Measurements from ENCODE around the gene AKAP9. TPM values are rescaled to one million over a fixed set of nuclear protein-coding genes. Genes with fewer than 3 reads are reported as not detected.
"Not testable (repeated sequence)": the region's sequence is repeated elsewhere in the genome, so short reads cannot be mapped to it uniquely, and the experiment has no call there.

Gene AKAP9
- total and polyA plus RNA-seq, 2 experiments from 2014 or later, result 80.5 to 85.8 TPM

- Histone ChIP-seq H2AFZ (no peak overlapping the region), H3K27me3 (no peaks in the 10 kb centered on the region), H3K4me1 (ENCODE audit: insufficient read depth) (no peaks in the 10 kb centered on the region), H3K27ac (no peak overlapping the region), H3K79me2 (peaks cover 100% of the 10 kb centered on the region), H3K4me2 (no peak overlapping the region), H3K4me3 (no peak overlapping the region), H3K9me3 (ENCODE audit: low read depth) (no peaks in the 10 kb centered on the region), H3K36me3 (replicated peaks; ENCODE audit: insufficient read depth, low read depth) (no peaks in the 10 kb centered on the region), H4K20me1 (ENCODE audit: insufficient read depth, poor library complexity, severe bottlenecking) (peaks cover 47% of the 10 kb centered on the region), H3K9me2 (replicated peaks; ENCODE audit: insufficient read depth) (no peaks in the 10 kb centered on the region)
- TF ChIP-seq EZH2phosphoT487 (IDR thresholded peaks at IDR 0.05; ENCODE audit: low read depth, severe bottlenecking, unreplicated experiment), result no peak
- TF ChIP-seq EZH2 (IDR thresholded peaks at IDR 0.05; ENCODE audit: borderline replicate concordance), result no peak
- peak; percentile 27 for TF ChIP-seq CTCF (IDR thresholded peaks at IDR 0.05; ENCODE audit: poor library complexity)
- WGBS (ENCODE audit: low lambda C conversion rate, missing lambda C conversion rate), result 91% methylated on average over 3 of the region's 3 CpGs
- no peak for DNase-seq (ENCODE audit: low spot score)
Measured at GRCh38 chr7:91953618-91954017, 13.0 kb downstream of the AKAP9 start.

GRCh38 chr7:91956464-91956863 lies 15.8 kb downstream of the AKAP9 start:
- not testable (repeated sequence) for H3K9me3 ChIP-seq (ENCODE audit: low read depth); H3K4me2 ChIP-seq; H3K4me1 ChIP-seq (ENCODE audit: insufficient read depth); H3K27me3 ChIP-seq; H3K9me2 ChIP-seq (replicated peaks; ENCODE audit: insufficient read depth); H3K4me3 ChIP-seq; H3K27ac ChIP-seq; H2AFZ ChIP-seq; DNase-seq (ENCODE audit: low spot score); H3K36me3 ChIP-seq (replicated peaks; ENCODE audit: insufficient read depth, low read depth)
- 92% methylated on average over 2 of the region's 2 CpGs for WGBS (ENCODE audit: low lambda C conversion rate, missing lambda C conversion rate)
- peaks cover 41% of the 10 kb centered on the region for H4K20me1 ChIP-seq (ENCODE audit: insufficient read depth, poor library complexity, severe bottlenecking)
- H3K79me2 ChIP-seq, result peaks cover 100% of the 10 kb centered on the region

GRCh38 chr7:91957232-91957631 lies 16.6 kb downstream of the AKAP9 start:
- Histone ChIP-seq H3K36me3 (replicated peaks; ENCODE audit: insufficient read depth, low read depth) (no peaks in the 10 kb centered on the region), H3K4me1 (ENCODE audit: insufficient read depth) (no peaks in the 10 kb centered on the region), H3K9me3 (ENCODE audit: low read depth) (no peaks in the 10 kb centered on the region), H3K27me3 (no peaks in the 10 kb centered on the region), H3K9me2 (replicated peaks; ENCODE audit: insufficient read depth) (no peaks in the 10 kb centered on the region), H3K79me2 (peaks cover 100% of the 10 kb centered on the region), H3K4me3 (no peak overlapping the region), H2AFZ (no peak overlapping the region), H3K27ac (no peak overlapping the region), H3K4me2 (no peak overlapping the region), H4K20me1 (ENCODE audit: insufficient read depth, poor library complexity, severe bottlenecking) (peaks cover 35% of the 10 kb centered on the region)
- DNase-seq (ENCODE audit: low spot score), result no peak
- 98% methylated on average over 1 of the region's 1 CpG for WGBS (ENCODE audit: low lambda C conversion rate, missing lambda C conversion rate)
- TF ChIP-seq EZH2 (IDR thresholded peaks at IDR 0.05; ENCODE audit: borderline replicate concordance) (no peak), EZH2phosphoT487 (IDR thresholded peaks at IDR 0.05; ENCODE audit: low read depth, severe bottlenecking, unreplicated experiment) (no peak), CTCF (IDR thresholded peaks at IDR 0.05; ENCODE audit: poor library complexity) (no peak)

- Histone ChIP-seq H3K9me2 (replicated peaks; ENCODE audit: insufficient read depth) (no peaks in the 10 kb centered on the region), H3K27me3 (no peaks in the 10 kb centered on the region), H3K79me2 (peaks cover 100% of the 10 kb centered on the region), H2AFZ (no peak overlapping the region), H3K4me2 (no peak overlapping the region), H3K27ac (no peak overlapping the region), H3K4me3 (no peak overlapping the region), H3K36me3 (replicated peaks; ENCODE audit: insufficient read depth, low read depth) (no peaks in the 10 kb centered on the region), H3K4me1 (ENCODE audit: insufficient read depth) (no peaks in the 10 kb centered on the region), H3K9me3 (ENCODE audit: low read depth) (no peaks in the 10 kb centered on the region), H4K20me1 (ENCODE audit: insufficient read depth, poor library complexity, severe bottlenecking) (peaks cover 29% of the 10 kb centered on the region)
- WGBS (ENCODE audit: low lambda C conversion rate, missing lambda C conversion rate), result 48% methylated on average over 1 of the region's 1 CpG
- no peak for TF ChIP-seq EZH2phosphoT487 (IDR thresholded peaks at IDR 0.05; ENCODE audit: low read depth, severe bottlenecking, unreplicated experiment)
- TF ChIP-seq EZH2 (IDR thresholded peaks at IDR 0.05; ENCODE audit: borderline replicate concordance), result no peak
- no peak for TF ChIP-seq CTCF (IDR thresholded peaks at IDR 0.05; ENCODE audit: poor library complexity)
- DNase-seq (ENCODE audit: low spot score), result no peak
Measured at GRCh38 chr7:91957823-91958222, 17.2 kb downstream of the AKAP9 start.

All from hepatocyte (in vitro differentiated cells).